ENCODE data around the gene DTWD2. TPM values are rescaled to one million over a fixed set of nuclear protein-coding genes. Genes with fewer than 3 reads are reported as not detected.

The DTWD2 gene
- total and polyA plus RNA-seq, 3 donors from 2014 or later = 5.8 to 19.7 (median 15.8) TPM

GRCh38 chr5:118990582-118990981, 2.2 kb upstream of the DTWD2 start:
- intact Hi-C loops (cut with DNase I; ENCODE audit: low total_unique reads) = no loop called here
- Histone ChIP-seq H3K27ac (no peak overlapping the region), H3K4me3 (no peak overlapping the region), H3K36me3 (ENCODE audit: low read depth, missing control alignments) (no peaks in the 10 kb centered on the region), H3K9me3 (no peaks in the 10 kb centered on the region), H3K4me1 (peaks cover 13% of the 10 kb centered on the region), H3K27me3 (no peaks in the 10 kb centered on the region)
- DNase-seq = no peak
- WGBS, 2 donors = 75 to 86% methylated on average over 1 of the region's 1 CpG
- TF ChIP-seq POLR2A (IDR thresholded peaks at IDR 0.05) = no peak
- TF ChIP-seq, protein P1, sequence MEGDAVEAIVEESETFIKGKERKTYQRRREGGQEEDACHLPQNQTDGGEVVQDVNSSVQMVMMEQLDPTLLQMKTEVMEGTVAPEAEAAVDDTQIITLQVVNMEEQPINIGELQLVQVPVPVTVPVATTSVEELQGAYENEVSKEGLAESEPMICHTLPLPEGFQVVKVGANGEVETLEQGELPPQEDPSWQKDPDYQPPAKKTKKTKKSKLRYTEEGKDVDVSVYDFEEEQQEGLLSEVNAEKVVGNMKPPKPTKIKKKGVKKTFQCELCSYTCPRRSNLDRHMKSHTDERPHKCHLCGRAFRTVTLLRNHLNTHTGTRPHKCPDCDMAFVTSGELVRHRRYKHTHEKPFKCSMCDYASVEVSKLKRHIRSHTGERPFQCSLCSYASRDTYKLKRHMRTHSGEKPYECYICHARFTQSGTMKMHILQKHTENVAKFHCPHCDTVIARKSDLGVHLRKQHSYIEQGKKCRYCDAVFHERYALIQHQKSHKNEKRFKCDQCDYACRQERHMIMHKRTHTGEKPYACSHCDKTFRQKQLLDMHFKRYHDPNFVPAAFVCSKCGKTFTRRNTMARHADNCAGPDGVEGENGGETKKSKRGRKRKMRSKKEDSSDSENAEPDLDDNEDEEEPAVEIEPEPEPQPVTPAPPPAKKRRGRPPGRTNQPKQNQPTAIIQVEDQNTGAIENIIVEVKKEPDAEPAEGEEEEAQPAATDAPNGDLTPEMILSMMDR (IDR thresholded peaks at IDR 0.05) = no peak

GRCh38 chr5:118989816-118990215, 1.5 kb upstream of the DTWD2 start:
- no peak for DNase-seq
- H3K36me3 ChIP-seq (ENCODE audit: low read depth, missing control alignments) = no peaks in the 10 kb centered on the region
- intact Hi-C loops (cut with DNase I; ENCODE audit: low total_unique reads) = loop anchor here (5.0 kb wide), 1 partner anchor 422 kb away; no protein-coding TSS in a partner anchor

DNA sequence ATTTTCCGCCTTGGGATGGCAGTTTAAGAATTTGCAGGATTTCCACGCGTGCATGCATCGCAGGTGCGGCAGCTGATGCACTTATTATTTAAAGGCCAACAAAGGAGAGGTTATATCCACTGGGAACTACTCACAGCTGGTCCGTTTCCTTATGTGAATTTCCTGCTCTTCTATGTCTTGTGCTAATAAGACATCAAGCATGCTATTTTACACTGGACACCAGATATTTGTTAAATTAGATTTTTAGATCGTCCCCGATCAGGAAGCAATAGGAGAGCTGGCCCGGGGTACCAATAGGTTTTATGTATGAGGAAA, 476 bp upstream of the DTWD2 start:
- H3K36me3 ChIP-seq (ENCODE audit: low read depth, missing control alignments) = no peaks in the 10 kb centered on the region
- H3K4me1 ChIP-seq = peaks cover 13% of the 10 kb centered on the region
- no peak for TF ChIP-seq POLR2A (IDR thresholded peaks at IDR 0.05)
- TF ChIP-seq, protein P1 (IDR thresholded peaks at IDR 0.05) = no peak
- 27 to 31% methylated on average over 9 of the region's 9 CpGs for WGBS, 2 donors
- peak overlapping the region; percentile 62 to 79 for H3K4me3 ChIP-seq
- peak overlapping the region; percentile 94 to 96 for H3K27ac ChIP-seq
- intact Hi-C loops (cut with DNase I; ENCODE audit: low total_unique reads) = loop anchor here (5.0 kb wide), 1 partner anchor 423 kb away; no protein-coding TSS in a partner anchor
- H3K9me3 ChIP-seq = no peaks in the 10 kb centered on the region
- no peak for DNase-seq
- H3K27me3 ChIP-seq = no peaks in the 10 kb centered on the region

More at GRCh38 chr5:118989816-118990215, 1.5 kb upstream of the DTWD2 start:
- Histone ChIP-seq H3K4me3 (no peak overlapping the region), H3K4me1 (peaks cover 13% of the 10 kb centered on the region), H3K9me3 (no peaks in the 10 kb centered on the region), H3K27me3 (no peaks in the 10 kb centered on the region), H3K27ac (no peak overlapping the region)
- 42 to 58% methylated on average over 6 of the region's 6 CpGs for WGBS, 2 donors
- TF ChIP-seq, protein P1 (IDR thresholded peaks at IDR 0.05) = no peak
- TF ChIP-seq POLR2A (IDR thresholded peaks at IDR 0.05) = no peak

GRCh38 chr5:118984602-118985001, 3.7 kb downstream of the DTWD2 start:
- no peaks in the 10 kb centered on the region for H3K27me3 ChIP-seq
- no peaks in the 10 kb centered on the region for H3K9me3 ChIP-seq
- H3K36me3 ChIP-seq (ENCODE audit: low read depth, missing control alignments) = no peaks in the 10 kb centered on the region
- no peak for DNase-seq
- no peak overlapping the region for H3K27ac ChIP-seq
- intact Hi-C loops (cut with DNase I; ENCODE audit: low total_unique reads) = loop anchor here (5.0 kb wide), 1 partner anchor 428 kb away; no protein-coding TSS in a partner anchor
- H3K4me3 ChIP-seq = no peak overlapping the region
- peaks cover 13% of the 10 kb centered on the region for H3K4me1 ChIP-seq
- no peak for TF ChIP-seq POLR2A (IDR thresholded peaks at IDR 0.05)
- TF ChIP-seq, protein P1 (IDR thresholded peaks at IDR 0.05) = no peak

- Histone ChIP-seq H3K27ac (no peak overlapping the region), H3K9me3 (no peaks in the 10 kb centered on the region), H3K4me1 (no peaks in the 10 kb centered on the region), H3K27me3 (no peaks in the 10 kb centered on the region), H3K36me3 (ENCODE audit: low read depth, missing control alignments) (no peaks in the 10 kb centered on the region), H3K4me3 (no peak overlapping the region)
- no peak for DNase-seq
- intact Hi-C loops (cut with DNase I; ENCODE audit: low total_unique reads) = no loop called here
- TF ChIP-seq POLR2A (IDR thresholded peaks at IDR 0.05) = no peak
- TF ChIP-seq, protein P1 (IDR thresholded peaks at IDR 0.05) = no peak
Observed at GRCh38 chr5:118981783-118982182, 6.6 kb downstream of the DTWD2 start.

All from testis (tissue), 3 donors.